GM18505 (cell line): ENCODE data around the gene DAAM1.

Source experiments
- ATAC-seq: cut with Tn5 transposase; IDR thresholded peaks from one replicate; pipeline ENCODE4 v1.9.1; 2021; ENCODE audit not compliant: unreplicated experiment
- POLR2A ChIP-seq: IDR thresholded peaks from 4 replicates; pipeline ENCODE4 v1.6.1; 2011; ENCODE audit warnings: borderline replicate concordance; ENCODE audit not compliant: insufficient read depth, insufficient read length; ENCODE audit errors: extremely low read depth

Gene DAAM1

DNA sequence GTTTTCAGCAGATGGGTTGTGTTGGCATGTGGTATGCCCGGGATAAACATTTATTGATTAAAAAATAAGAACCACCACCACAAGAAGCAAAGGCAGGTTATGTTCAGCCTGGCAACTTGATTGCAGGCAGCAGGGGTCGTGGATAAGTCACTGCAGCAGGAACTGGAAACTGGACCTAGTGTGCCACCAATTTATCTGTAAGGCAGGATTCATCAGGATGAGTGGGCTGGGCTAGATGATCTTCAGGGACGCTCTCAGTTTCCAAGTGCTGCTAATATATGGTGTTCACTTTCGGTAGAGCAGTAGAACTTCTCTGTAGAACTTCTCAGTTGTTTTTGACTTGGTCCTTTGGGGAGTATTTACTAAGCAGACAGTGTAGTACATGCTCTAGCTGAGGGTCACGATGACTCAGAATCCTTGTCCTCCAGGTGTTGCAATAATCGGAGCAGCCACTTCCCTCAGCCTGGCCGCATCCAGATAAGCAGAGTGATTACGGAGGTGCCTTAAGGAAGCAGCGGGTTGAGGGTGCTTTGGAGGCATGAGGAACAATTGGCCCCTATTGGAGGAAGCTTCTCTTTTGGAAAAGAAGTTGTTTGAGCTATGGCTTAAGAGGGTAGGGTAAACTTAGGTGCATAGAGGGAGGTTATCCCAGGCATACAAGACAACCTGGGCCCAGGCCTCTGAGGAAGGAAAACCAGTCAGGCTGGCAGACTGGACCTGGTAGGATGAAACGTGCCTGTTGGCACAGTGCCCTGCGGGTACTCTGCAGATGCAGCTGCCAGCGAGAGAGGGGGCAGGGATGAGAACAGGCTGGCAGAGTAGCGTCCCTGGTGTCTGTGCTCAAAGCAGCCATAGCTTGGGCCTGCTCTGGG lies 172.7 kb downstream of the DAAM1 start:
- ATAC-seq = no peak
- no peak for TF ChIP-seq POLR2A

DNA sequence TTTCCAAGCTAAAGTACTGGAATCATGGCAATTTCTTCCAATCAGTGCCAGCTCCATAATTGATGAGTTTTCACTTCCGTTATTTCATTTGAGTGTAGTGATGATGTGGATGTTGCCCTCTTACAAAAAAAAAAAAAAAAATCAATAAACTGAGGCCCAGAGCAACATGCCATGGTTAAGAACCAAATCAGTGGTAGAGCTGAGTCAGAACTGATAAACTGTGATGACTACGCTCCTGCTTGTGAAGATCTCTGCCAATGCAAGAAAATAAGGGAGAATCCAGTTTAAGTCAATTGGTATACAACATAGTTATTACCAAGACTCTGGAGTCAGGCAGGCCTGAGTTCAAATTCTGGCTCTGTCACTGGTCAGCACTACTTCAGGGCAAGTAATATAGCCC lies 174.0 kb downstream of the DAAM1 start:
- no peak for TF ChIP-seq POLR2A
- ATAC-seq = no peak

DNA sequence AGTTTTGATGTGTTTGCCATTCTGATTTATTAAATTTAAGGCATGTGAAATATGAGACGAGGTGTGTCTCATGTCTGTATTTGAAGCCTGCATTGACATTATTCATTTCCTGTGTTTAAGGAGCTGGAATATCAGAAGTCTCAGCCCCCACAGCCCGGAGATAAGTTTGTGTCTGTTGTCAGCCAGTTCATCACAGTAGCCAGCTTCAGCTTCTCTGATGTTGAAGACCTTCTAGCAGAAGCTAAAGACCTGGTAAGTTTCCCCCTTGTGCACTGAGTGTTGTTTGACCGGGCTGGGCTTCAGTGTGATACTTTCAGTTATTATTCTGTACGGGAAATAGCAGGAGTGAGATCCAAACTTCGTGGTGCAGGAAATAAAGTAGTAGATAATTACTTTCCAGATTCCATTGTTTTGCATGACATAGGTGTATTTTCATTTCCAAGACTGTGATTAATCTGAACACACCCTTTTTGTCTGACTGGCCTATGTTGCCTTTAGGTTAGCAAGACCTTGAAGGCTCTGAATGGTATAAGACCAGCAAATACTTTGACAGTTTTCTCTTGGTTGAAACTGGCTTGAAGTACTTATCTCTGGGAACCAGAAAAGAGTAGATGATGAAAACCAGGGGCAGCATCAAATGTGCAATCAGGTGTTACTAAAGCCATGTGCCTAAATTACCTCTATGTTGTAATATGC lies 175.2 kb downstream of the DAAM1 start:
- ATAC-seq = no peak

DNA sequence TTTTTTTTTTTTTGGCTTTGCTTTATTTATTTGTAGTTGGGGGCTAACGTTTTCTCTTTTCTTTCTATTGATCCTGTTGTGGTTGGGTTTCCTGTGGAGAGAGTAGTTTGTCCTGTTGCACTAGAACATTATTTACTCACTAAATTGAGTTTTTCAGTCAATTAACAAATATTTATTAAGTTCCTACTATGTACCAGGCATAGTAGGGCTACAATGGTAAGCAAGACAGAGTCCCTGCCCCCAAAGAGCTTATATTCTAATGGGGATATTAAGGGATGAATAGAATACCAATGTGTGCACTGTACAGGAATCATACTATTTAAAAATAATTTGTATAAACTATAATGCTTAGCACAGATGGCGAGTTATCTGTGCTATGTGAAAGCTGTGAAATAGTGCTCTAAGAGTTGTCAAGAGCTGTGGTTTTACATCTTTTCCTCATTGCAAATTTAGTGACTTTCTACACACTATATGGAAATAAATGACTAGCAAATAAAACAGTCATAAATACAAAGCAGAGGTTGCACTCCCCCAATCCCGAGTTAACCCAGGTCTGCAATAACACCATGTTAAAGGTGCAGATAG lies 181.8 kb downstream of the DAAM1 start:
- no peak for ATAC-seq
- TF ChIP-seq POLR2A = no peak

More for the DNA sequence above, 175.2 kb downstream of the DAAM1 start:
- TF ChIP-seq POLR2A = no peak

DNA sequence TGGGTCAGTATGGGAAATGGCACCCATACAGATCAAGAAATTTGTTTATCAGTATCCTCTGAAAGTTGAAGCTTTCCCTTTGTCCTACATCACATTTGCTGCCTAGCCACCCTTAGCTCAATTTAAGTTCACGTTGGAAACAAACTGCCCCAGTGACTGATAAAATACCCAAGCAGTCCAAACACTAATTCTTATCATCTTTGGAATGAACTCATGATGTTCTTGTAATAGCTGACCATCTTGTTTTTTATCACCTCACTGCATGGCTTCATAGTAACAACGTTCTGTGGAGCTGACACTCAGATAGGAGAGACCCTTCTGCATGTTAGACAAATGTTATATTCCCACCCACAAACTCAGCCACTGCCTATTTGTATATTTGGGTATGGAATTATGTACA lies 183.3 kb downstream of the DAAM1 start:
- no peak for TF ChIP-seq POLR2A
- ATAC-seq = no peak

DNA sequence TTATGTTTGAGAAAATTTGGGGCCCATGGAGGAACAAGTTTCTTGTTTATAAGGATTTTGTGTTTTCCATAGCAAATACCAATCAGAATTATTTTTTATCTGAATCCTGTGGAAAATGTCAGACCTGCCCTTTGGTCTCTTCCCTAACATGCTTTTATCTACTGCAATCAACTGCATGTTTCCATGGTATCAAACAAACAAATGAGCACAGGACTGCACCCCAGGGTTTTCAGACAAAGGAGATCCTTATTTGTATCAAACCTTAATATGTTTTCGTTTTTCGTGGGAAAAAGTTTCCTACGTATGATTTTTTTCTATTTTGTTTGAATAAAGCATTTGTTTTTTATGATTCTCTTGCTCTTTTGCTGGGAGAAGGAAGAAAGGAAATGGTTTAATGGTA lies 185.6 kb downstream of the DAAM1 start:
- no peak for ATAC-seq
- TF ChIP-seq POLR2A = no peak

DNA sequence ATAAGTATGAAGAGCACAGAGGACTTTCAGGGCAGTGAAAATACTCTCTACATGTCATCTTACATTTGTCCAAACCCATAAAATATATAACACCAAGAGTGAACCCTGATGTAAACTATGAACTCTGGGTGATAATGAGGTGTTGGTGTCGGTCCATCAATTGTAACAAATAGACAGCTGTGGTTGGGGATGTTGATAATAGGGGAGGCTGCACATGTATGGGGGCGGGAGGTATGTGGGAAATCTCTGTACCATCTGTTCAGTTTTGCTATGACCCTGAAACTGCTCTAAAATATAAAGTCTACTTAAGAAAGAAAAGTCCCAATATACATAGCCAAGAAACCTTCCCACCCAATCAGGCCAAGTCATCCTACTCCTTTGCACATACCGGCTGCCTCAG lies 188.2 kb downstream of the DAAM1 start:
- no peak for ATAC-seq
- TF ChIP-seq POLR2A = no peak

DNA sequence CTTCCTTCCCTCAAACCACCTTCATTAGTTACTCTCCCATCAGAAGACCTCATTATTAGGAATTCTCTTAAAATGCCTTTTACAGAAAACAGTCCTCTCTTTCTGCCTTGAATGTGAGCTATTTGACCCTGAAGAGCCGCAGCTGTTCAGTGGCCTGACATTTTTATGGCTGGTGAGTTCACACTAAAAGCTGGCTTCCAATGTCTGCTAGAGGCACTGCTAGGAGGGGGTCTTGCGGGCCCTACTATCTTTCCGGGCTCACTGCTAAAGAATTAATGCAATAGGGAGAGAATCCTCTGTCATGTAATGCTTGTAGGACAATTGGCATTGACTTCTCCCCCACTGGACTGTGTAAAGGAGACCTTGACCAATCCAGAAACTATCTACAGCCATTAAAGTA lies 189.0 kb downstream of the DAAM1 start:
- no peak for TF ChIP-seq POLR2A
- no peak for ATAC-seq

DNA sequence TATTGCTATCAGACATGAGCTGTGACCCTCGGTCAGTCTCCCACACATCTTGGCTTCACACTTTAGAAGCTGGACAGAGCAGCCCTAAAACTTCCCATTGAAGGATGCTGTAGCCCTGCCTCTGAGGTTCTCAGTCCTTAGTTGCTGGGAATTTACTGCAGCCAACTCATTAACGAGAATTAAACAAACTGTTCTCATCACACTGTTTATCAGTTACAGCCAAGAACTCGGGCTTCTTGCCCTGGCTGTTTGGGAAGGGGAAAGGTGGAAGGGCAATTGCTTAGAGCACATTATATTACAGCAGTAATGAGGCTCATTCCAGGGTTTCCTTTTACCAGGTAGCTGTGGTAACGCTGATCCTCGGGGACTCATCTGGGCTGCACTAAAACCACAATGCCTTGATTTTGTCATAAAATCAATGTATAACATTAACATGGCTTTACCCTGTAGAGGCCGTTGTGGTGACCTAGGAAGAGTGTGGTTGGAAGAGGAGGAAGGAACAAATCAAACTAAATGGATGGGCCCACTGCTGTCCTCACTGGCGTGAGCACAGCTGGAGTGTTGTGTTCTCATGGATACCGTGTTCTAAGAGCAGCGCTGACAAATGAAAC lies 189.6 kb downstream of the DAAM1 start:
- no peak for TF ChIP-seq POLR2A
- ATAC-seq = no peak

DNA sequence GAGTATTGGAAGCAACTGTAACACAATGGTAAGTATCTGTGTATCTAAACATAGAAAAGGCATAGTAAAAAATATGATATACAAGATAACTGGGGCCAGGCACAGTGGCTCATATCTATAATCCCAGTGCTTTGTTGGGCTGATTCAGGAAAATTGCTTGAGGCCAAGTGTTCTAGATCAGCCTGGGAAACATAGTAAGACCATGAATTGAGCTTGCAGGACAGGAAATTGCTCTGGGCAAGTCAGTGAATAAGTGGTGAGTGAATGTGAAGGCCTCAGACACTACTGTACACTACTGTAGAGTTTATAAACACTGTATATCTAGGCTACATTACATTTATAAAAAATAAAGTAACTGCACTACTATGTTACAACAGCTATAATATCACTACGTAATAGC lies 201.5 kb downstream of the DAAM1 start:
- no peak for ATAC-seq
- no peak for TF ChIP-seq POLR2A

DNA sequence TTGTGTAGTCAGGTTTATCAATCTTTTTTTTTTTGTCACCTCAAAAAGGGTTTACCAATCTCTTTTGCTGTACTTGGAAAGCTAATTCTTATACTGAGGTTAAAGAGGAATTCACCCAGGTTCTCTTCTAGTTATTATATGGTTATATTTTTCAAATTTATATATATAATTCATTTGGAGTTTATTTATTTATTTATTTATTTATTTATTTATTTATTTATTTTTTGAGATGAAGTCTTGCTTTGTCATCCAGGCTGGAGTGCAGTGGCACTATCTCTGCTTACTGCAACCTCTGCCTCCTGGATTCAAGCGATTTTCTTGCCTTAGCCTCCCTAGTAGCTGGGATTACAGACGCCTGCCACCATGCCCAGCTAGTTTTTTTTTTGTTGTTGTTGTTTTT lies 202.9 kb downstream of the DAAM1 start:
- no peak for ATAC-seq
- no peak for TF ChIP-seq POLR2A

DNA sequence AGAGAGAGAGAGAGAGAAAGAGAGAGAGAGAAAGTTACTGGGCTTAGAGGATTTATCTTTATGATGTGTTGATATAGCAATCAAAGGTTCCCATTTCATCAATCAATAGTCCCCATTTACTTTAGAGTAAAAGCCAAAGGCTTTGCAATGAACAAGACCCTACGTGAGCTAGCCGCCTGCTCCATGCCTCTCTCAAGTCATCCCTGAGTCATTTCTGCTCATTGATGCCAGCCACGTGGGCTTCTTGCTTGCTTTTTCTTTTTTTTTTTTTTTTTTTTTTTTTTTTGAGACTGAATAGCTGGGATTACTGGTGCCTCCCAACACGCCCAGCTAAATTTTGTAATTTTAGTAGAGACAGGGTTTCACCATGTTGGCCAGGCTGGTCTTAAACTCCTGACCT lies 205.8 kb downstream of the DAAM1 start:
- ATAC-seq = no peak
- no peak for TF ChIP-seq POLR2A

DNA sequence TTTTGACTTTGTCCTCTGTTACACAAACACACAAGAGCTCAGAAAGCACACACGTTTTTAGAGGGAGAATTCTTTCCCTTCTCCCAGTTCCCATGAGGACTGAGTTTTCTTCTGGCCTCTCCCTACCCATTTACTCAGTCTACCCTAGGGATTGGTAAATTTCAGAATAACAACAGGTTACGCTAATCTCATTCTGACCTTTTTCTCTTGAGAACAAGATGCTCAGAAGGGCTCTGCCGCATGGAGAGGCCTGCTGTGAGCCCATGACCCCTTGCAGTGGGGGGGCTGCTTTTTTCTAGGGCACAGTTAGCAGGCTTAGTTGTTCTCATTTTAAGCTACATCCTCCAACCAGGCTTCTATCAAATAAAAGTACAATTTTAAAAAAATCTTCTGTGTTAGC lies 207.2 kb downstream of the DAAM1 start:
- ATAC-seq = no peak
- no peak for TF ChIP-seq POLR2A

DNA sequence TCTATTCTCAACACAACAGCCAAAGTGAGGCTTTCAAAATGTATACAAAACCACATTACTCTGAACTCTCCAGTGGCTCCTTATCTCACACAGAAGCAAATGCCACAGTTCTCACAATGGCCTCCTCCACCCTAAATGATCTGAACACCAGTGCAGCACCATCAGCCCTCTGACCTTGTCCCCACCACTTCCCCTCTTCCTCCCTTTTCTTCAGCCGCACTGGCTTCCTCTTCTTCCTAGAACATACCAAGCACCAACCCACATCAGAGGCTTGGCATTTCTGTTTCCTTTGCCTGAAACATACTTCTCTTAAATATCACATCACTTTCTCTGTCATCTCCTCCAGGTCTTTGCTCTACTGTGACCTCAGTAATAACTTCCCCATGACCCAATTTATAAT lies 210.4 kb downstream of the DAAM1 start:
- TF ChIP-seq POLR2A = no peak
- no peak for ATAC-seq

DNA sequence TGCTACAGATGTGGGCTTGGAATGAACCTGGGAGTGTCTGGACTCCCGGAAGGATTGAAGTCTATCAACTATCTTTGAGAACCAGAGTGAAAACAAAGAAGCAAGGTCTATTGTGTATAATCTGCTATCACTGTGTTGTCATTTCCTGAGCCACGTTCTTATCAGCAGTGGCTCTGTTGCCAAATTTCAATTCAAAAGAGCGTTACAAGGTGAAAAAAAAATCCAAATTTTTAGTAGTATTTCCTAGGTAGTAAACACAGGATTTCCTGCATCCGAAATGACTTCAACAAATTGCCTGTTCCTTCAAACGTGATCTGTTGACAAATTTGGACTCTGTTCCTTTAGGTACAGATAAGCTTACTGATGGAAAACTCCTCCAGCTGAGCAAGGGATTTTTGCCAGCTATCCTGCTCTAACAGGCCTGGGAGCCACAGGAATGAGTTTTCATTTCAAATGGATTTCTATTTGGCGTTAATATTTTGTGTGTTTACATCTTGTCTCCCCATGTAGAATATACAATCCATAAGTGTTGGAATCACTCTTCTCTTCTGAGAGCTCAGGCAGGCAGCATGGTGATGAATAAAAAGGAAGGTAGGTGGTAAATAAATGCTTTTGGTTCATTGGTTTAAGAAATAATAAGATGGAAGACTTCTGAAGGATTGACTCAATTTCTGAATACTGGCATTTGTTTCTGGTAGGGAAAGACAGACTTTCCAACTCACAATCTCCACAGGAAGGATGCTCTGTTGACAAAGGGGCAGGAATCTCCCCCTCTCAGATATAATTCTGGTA lies 218.2 kb downstream of the DAAM1 start:
- no peak for TF ChIP-seq POLR2A
- ATAC-seq = no peak
